H1 (cell line): ENCODE results near the gene DNAJC5G.

ENCODE experiments used
- CEBPB ChIP-seq: IDR thresholded peaks from 2 replicates; pipeline ENCODE4 v1.6.1; 2012; ENCODE audit warnings: low read depth, low read length
- CHD2 ChIP-seq: IDR thresholded peaks from 2 replicates; pipeline ENCODE4 v1.6.1; 2012; ENCODE audit warnings: low read length, improper control_type of control experiment
- CTCF ChIP-seq, 3 experiments: IDR thresholded peaks; 1 replicate in 2 of 3; 2 replicates in 1 of 3; pipeline versions ENCODE4 v1.5.1 to v1.6.1; 2011; ENCODE audit warnings: low read length in 3 of 3, mild to moderate bottlenecking in 3 of 3, inconsistent platforms in 2 of 3, low read depth in 1 of 3, moderate library complexity in 1 of 3; ENCODE audit not compliant: insufficient read depth in 1 of 3; ENCODE audit errors: control extremely low read depth in 1 of 3
- EP300 ChIP-seq, 2 experiments: IDR thresholded peaks; 1 replicate in 1 of 2; 2 replicates in 1 of 2; pipeline ENCODE4 v1.6.1; 2011 to 2012; ENCODE audit warnings: low read depth in 2 of 2, low read length in 2 of 2, mild to moderate bottlenecking in 2 of 2, borderline replicate concordance in 1 of 2, inconsistent platforms in 1 of 2, moderate library complexity in 1 of 2
- MAFK ChIP-seq: IDR thresholded peaks from 2 replicates; pipeline ENCODE4 v1.6.1; 2012; ENCODE audit warnings: low read depth, mild to moderate bottlenecking, improper control_type of control experiment, low read length
- POLR2A ChIP-seq, 2 experiments: IDR thresholded peaks; 1 replicate in 1 of 2; 2 replicates in 1 of 2; pipeline ENCODE4 v1.6.1; 2011; ENCODE audit warnings: low read depth in 2 of 2, low read length in 2 of 2, mild to moderate bottlenecking in 2 of 2; ENCODE audit errors: control extremely low read depth in 1 of 2
- POLR2AphosphoS5 ChIP-seq: IDR thresholded peaks from 2 replicates; pipeline ENCODE4 v1.6.1; 2011; ENCODE audit warnings: low read depth, low read length
- RFX5 ChIP-seq: IDR thresholded peaks from 2 replicates; pipeline ENCODE4 v1.6.1; 2011; ENCODE audit warnings: low read depth, low read length, improper control_type of control experiment, borderline replicate concordance
- TBP ChIP-seq: IDR thresholded peaks from 2 replicates; pipeline ENCODE4 v1.6.1; 2011; ENCODE audit warnings: low read depth, low read length, improper control_type of control experiment
- TEAD4 ChIP-seq: IDR thresholded peaks from 2 replicates; pipeline ENCODE4 v1.6.1; 2012; ENCODE audit warnings: low read depth, low read length, inconsistent platforms, mixed read lengths
- USF2 ChIP-seq: IDR thresholded peaks from 2 replicates; pipeline ENCODE4 v1.6.1; 2011; ENCODE audit warnings: low read length, improper control_type of control experiment
- ZNF274 ChIP-seq: IDR thresholded peaks from 2 replicates; pipeline ENCODE4 v1.7.0; 2012; ENCODE audit warnings: low read length, borderline replicate concordance; ENCODE audit errors: extremely low read depth

- TF ChIP-seq EP300 (IDR thresholded peaks at IDR 0.05; ENCODE audit: borderline replicate concordance in 1 of 2, low read depth in 2 of 2, low read length in 2 of 2): no peak
- TF ChIP-seq CEBPB: no peak
- TF ChIP-seq POLR2A (IDR thresholded peaks at IDR 0.05; ENCODE audit: control extremely low read depth in 1 of 2, low read depth in 2 of 2, low read length in 2 of 2): no peak
- no peak for TF ChIP-seq TEAD4
- TF ChIP-seq MAFK: no peak
- no peak for TF ChIP-seq RFX5
- TF ChIP-seq POLR2AphosphoS5: no peak
- no peak for TF ChIP-seq CTCF (IDR thresholded peaks at IDR 0.05; ENCODE audit: control extremely low read depth in 1 of 3, insufficient read depth in 1 of 3, low read depth in 1 of 3, low read length in 3 of 3)
- no peak for TF ChIP-seq USF2
- TF ChIP-seq ZNF274: no peak
- no peak for TF ChIP-seq TBP
- TF ChIP-seq CHD2: no peak
Observed at GRCh38 chr2:27307287-27307544, 32.0 kb downstream of the DNAJC5G start.
